ENCODE measurements around the gene MRPS31.

The MRPS31 gene

DNA sequence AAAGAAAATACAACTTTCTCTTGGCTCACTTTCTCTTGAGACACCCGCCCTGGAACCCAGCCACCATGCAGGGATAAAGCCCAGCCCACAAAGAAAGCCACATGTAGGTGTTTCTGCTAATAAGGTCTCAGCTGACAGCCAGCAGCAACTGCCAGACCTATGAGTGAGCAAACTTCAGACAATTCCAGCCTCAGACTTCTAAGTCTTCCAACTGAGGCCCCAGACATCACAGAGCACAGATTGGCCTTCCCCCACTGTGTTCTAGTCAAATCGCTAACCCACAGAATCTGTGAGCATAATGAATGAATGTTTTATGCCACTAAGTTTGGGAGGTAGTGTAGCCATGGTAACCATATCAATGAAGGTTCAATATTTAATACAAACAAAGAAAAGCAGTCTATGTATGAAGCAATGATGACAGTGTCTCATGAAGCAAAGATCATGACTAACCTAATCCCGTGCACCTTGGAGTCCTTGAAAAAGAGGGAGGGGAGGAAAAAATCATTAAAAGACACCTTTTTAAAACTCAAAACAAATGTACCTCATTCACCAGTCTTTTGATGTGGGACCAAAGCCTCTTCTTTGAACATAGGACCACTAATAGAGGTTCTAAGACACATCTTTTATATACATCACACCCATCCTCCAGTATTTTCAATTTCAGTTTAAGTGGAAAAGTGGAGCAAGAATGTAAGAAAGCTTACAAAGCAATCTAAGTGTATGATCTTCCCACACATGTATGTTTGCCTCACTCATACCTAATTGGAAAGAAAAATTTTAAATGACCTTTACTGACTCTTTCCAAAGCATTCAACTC is 6.2 kb downstream of the MRPS31 start:
- Histone ChIP-seq H3K36me3 (no peaks in the 10 kb centered on the region), H3K27me3 (ENCODE audit: insufficient read depth, low read depth, severe bottlenecking) (no peaks in the 10 kb centered on the region), H3K9me3 (ENCODE audit: severe bottlenecking) (no peaks in the 10 kb centered on the region), H3K4me3 (ENCODE audit: low read depth, low read length) (no peak overlapping the region), H3K27ac (no peak overlapping the region)
- TF ChIP-seq, protein P1, sequence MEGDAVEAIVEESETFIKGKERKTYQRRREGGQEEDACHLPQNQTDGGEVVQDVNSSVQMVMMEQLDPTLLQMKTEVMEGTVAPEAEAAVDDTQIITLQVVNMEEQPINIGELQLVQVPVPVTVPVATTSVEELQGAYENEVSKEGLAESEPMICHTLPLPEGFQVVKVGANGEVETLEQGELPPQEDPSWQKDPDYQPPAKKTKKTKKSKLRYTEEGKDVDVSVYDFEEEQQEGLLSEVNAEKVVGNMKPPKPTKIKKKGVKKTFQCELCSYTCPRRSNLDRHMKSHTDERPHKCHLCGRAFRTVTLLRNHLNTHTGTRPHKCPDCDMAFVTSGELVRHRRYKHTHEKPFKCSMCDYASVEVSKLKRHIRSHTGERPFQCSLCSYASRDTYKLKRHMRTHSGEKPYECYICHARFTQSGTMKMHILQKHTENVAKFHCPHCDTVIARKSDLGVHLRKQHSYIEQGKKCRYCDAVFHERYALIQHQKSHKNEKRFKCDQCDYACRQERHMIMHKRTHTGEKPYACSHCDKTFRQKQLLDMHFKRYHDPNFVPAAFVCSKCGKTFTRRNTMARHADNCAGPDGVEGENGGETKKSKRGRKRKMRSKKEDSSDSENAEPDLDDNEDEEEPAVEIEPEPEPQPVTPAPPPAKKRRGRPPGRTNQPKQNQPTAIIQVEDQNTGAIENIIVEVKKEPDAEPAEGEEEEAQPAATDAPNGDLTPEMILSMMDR (IDR thresholded peaks at IDR 0.05; ENCODE audit: low read depth, low read length), result no peak
- no peak for DNase-seq

DNA sequence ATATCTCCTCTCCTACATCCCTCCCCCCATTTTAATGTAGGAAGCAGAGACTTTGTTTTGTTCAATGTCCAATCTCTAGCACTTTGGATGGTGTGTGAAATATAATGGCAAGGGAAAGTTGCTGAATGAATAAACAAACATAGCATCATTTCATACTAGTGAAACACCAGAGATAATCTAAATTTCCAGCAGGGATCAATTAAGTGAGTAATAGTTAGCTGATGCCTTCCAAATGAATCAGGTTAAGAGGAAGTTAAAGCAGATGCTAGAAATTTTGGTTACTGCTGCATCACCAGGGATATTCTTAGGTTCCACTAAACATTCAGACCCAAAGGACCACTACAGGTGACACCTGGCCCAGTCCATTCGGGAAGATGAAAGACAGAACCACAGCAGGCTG is 8.1 kb downstream of the MRPS31 start:
- no peaks in the 10 kb centered on the region for H3K36me3 ChIP-seq

DNA sequence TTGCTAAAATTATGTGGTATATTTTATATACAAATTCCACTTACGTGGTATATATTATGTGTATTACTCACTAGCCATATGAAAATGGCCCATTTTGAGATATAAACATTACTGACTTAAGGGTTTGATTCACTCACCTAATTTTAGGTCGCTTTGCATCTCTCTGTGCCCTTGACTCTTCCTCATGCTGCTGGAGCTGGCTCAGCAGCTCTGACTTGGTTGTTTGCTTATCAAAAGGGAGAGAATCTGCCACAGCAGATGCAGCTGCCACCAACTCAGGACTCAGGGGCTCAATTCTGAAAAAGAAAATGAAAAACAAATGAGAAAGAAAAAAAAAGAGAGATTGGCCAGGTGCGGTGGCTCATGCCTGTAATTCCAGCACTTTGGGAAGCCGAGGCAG is 12.2 kb downstream of the MRPS31 start:
- no peak for DNase-seq
- TF ChIP-seq, protein P1 (IDR thresholded peaks at IDR 0.05; ENCODE audit: low read depth, low read length), result no peak
- no peak overlapping the region for H3K27ac ChIP-seq
- no peak overlapping the region for H3K4me3 ChIP-seq (ENCODE audit: low read depth, low read length)
- no peaks in the 10 kb centered on the region for H3K36me3 ChIP-seq
- H3K9me3 ChIP-seq (ENCODE audit: severe bottlenecking), result no peaks in the 10 kb centered on the region
- H3K27me3 ChIP-seq (ENCODE audit: insufficient read depth, low read depth, severe bottlenecking), result no peaks in the 10 kb centered on the region

More for the DNA sequence above, 8.1 kb downstream of the MRPS31 start:
- H3K4me3 ChIP-seq (ENCODE audit: low read depth, low read length), result no peak overlapping the region
- no peaks in the 10 kb centered on the region for H3K27me3 ChIP-seq (ENCODE audit: insufficient read depth, low read depth, severe bottlenecking)
- H3K9me3 ChIP-seq (ENCODE audit: severe bottlenecking), result no peaks in the 10 kb centered on the region
- DNase-seq, result no peak
- TF ChIP-seq, protein P1 (IDR thresholded peaks at IDR 0.05; ENCODE audit: low read depth, low read length), result no peak
- H3K27ac ChIP-seq, result no peak overlapping the region

DNA sequence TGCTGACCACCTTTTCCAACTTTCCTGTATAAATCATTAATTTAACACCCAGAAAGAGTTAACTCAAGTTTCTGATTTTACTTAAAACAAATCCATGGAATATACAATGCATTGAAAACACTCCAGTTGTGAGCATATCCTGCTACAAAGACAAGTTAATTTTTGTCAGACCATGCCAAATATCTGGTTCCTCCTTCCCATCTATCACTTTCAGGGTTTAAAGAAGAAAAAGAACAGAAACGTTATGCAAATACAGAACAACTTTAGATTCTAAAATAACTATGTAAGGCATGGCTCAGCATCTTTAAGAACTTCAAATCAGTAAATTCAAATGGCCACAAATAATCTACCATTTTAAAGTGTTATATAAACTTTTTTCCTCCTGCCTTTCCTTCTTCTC is 14.9 kb downstream of the MRPS31 start:
- Histone ChIP-seq H3K9me3 (ENCODE audit: severe bottlenecking) (no peaks in the 10 kb centered on the region), H3K27me3 (ENCODE audit: insufficient read depth, low read depth, severe bottlenecking) (no peaks in the 10 kb centered on the region), H3K36me3 (no peaks in the 10 kb centered on the region), H3K27ac (no peak overlapping the region), H3K4me3 (ENCODE audit: low read depth, low read length) (no peak overlapping the region)
- TF ChIP-seq, protein P1 (IDR thresholded peaks at IDR 0.05; ENCODE audit: low read depth, low read length), result no peak
- DNase-seq, result no peak

DNA sequence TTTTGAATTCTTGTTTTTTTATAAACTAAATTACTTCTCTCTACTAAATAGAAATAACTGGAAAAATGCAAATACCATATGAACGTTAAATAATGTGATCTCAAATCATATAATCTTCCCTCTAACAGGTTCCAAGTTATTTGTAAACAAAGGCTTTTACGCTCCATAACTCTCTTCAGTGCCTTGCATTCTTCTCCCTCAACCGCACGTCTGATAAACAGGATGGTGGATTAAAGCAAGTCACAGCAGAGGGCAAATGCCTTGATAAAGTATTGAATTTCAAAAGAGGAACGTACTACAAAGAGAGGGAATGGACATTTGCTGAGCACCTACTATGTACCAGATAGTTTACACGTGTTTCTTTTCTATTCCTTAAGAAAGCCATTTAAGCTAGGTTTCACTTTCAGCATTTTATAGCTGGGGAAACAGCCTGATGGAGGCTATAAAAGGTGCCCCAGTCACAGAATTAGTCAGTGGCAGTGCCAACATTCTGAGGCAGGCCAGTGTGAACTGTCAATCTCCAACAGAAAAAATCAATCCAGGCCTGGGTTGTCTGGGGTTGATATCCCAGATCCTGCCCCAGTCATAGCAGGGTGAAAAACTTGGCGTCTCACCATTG is 15.8 kb downstream of the MRPS31 start:
- H3K36me3 ChIP-seq, result no peaks in the 10 kb centered on the region
- TF ChIP-seq, protein P1 (IDR thresholded peaks at IDR 0.05; ENCODE audit: low read depth, low read length), result no peak
- H3K27ac ChIP-seq, result no peak overlapping the region
- no peak for DNase-seq
- no peaks in the 10 kb centered on the region for H3K9me3 ChIP-seq (ENCODE audit: severe bottlenecking)
- H3K4me3 ChIP-seq (ENCODE audit: low read depth, low read length), result no peak overlapping the region
- no peaks in the 10 kb centered on the region for H3K27me3 ChIP-seq (ENCODE audit: insufficient read depth, low read depth, severe bottlenecking)

Data from WERI-Rb-1 (cell line).